ENCODE measurements around the gene FN3KRP.

- TF ChIP-seq CTCF (IDR thresholded peaks at IDR 0.05) (no peak), POLR2A (IDR thresholded peaks at IDR 0.05) (no peak)
Observed at GRCh38 chr17:82689077-82689476, 27.4 kb upstream of the FN3KRP start.

Measured in thyroid gland (tissue), 4 donors.